ENCODE measurements around the gene BBX.

DNA sequence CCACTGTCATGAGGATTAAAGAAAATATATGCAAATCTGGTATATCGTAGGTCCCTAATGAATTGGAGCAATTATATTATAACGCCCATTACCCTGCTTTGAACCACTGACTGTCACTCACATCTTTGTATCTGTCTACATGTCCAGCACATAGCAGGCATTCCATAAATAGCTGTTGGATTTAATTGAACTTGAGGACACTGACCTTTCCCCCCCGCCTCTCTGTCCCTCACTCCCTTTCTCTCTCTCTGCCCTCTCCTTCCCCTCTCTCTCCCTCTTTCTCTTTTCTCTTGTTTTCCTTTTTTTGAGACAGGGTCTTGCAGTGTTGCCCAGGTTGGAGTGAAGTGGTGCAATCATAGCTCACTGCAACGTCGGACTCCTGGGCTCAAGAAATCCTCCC lies 335.1 kb downstream of the BBX start:
- TF ChIP-seq, protein P1, sequence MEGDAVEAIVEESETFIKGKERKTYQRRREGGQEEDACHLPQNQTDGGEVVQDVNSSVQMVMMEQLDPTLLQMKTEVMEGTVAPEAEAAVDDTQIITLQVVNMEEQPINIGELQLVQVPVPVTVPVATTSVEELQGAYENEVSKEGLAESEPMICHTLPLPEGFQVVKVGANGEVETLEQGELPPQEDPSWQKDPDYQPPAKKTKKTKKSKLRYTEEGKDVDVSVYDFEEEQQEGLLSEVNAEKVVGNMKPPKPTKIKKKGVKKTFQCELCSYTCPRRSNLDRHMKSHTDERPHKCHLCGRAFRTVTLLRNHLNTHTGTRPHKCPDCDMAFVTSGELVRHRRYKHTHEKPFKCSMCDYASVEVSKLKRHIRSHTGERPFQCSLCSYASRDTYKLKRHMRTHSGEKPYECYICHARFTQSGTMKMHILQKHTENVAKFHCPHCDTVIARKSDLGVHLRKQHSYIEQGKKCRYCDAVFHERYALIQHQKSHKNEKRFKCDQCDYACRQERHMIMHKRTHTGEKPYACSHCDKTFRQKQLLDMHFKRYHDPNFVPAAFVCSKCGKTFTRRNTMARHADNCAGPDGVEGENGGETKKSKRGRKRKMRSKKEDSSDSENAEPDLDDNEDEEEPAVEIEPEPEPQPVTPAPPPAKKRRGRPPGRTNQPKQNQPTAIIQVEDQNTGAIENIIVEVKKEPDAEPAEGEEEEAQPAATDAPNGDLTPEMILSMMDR (IDR thresholded peaks at IDR 0.05), result no peak
- TF ChIP-seq POLR2AphosphoS5 (IDR thresholded peaks at IDR 0.05), result no peak
- no peak for TF ChIP-seq POLR2A (IDR thresholded peaks at IDR 0.05)

Measured in gastroesophageal sphincter (tissue), 3 donors.